ENCODE measurements around the gene CATSPERZ.

CATSPERZ gene

GRCh38 chr11:64264371-64264852 is 35.7 kb upstream of the CATSPERZ start:
- no peak for DNase-seq (ENCODE audit: low read depth in 2 of 2)

- no peak for DNase-seq (ENCODE audit: low read depth in 2 of 2)
These were observed 34.7 kb upstream of the CATSPERZ start for GRCh38 chr11:64265176-64266160.

GRCh38 chr11:64266339-64266738 is 33.8 kb upstream of the CATSPERZ start:
- DNase-seq (ENCODE audit: low read depth in 2 of 2), result no peak

- DNase-seq (ENCODE audit: low read depth in 2 of 2), result no peak
These were observed 32.8 kb upstream of the CATSPERZ start for GRCh38 chr11:64267207-64267945.

- no peak for DNase-seq (ENCODE audit: low read depth in 2 of 2)
These were observed 31.9 kb upstream of the CATSPERZ start for GRCh38 chr11:64268025-64268892.

GRCh38 chr11:64268893-64269539 is 31.1 kb upstream of the CATSPERZ start:
- DNase-seq (ENCODE audit: low read depth in 2 of 2), result peak in 1 of 2 donors; percentile 44

GRCh38 chr11:64269540-64270220 is 30.5 kb upstream of the CATSPERZ start:
- DNase-seq (ENCODE audit: low read depth in 2 of 2), result peak; percentile 95

- DNase-seq (ENCODE audit: low read depth in 2 of 2), result no peak
These were observed 24.9 kb upstream of the CATSPERZ start for GRCh38 chr11:64275031-64275800.

- DNase-seq (ENCODE audit: low read depth in 2 of 2), result no peak
These were observed 24.3 kb upstream of the CATSPERZ start for GRCh38 chr11:64275841-64276240.

GRCh38 chr11:64276653-64277431 is 23.3 kb upstream of the CATSPERZ start:
- DNase-seq (ENCODE audit: low read depth in 2 of 2), result no peak

- DNase-seq (ENCODE audit: low read depth in 2 of 2), result no peak
These were observed 21.5 kb upstream of the CATSPERZ start for GRCh38 chr11:64278576-64279190.

- DNase-seq (ENCODE audit: low read depth in 2 of 2), result no peak
These were observed 18.0 kb upstream of the CATSPERZ start for GRCh38 chr11:64281957-64282770.

GRCh38 chr11:64283092-64283491 is 17.1 kb upstream of the CATSPERZ start:
- DNase-seq (ENCODE audit: low read depth in 2 of 2), result no peak

GRCh38 chr11:64284048-64284961 is 15.9 kb upstream of the CATSPERZ start, which contains the start of gene BAD:
Gene BAD (minus strand): TSS chr11:64284665. CDS start chr11:64284368, 297 bp downstream.
- DNase-seq (ENCODE audit: low read depth in 2 of 2), result peak; percentile 88 to 94

- peak; percentile 75 to 83 for DNase-seq (ENCODE audit: low read depth in 2 of 2)
These were observed 14.9 kb upstream of the CATSPERZ start, which contains the start of gene GPR137 for GRCh38 chr11:64284962-64285884. Gene GPR137 (plus strand): TSS chr11:64285848. CDS start chr11:64286525, 677 bp downstream.
